ENCODE data around the gene BCL3.

BCL3 gene

GRCh38 chr19:44738603-44739558 lies 9.6 kb upstream of the BCL3 start:
- TF ChIP-seq JUND (IDR thresholded peaks at IDR 0.05; ENCODE audit: low read depth): no peak
- in situ Hi-C loops (cut with HindIII; ENCODE audit: low pct_unique_long_range_greater_than_20kb, low sequenced_read_pairs): no loop called here
- DNase-seq (ENCODE audit: low read depth in 1 of 2, low spot score in 1 of 2): no peak

DNA sequence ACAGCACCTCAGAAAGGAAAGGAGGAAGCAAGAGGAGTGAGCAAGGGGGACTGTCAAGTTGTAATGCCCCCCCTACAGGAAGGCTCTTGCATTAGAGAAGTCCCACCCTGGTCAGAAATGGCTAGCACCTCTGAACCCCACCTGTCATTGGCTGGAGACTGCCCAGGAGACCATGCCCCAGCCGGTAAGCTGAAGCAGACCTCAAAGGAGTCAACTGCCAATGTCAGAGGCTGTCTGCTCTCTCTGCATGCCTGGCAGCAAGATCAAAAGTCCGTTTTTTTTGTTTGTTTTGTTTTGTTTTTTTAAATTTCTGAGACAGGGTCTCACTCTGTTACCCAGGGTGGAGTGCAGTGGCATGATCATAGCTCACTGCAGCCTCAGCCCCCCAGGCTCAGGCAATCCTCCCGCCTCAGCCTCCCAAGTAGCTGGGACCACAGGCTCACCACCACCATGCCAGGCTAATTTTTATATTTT lies 8.1 kb upstream of the BCL3 start:
- TF ChIP-seq JUND (IDR thresholded peaks at IDR 0.05; ENCODE audit: low read depth): no peak
- in situ Hi-C loops (cut with HindIII; ENCODE audit: low pct_unique_long_range_greater_than_20kb, low sequenced_read_pairs): no loop called here
- no peak for DNase-seq (ENCODE audit: low read depth in 1 of 2, low spot score in 1 of 2)

GRCh38 chr19:44741258-44741731 lies 7.2 kb upstream of the BCL3 start:
- no peak; the same call in 1 of the 2 replicates for TF ChIP-seq JUND (IDR thresholded peaks at IDR 0.05; ENCODE audit: low read depth)
- in situ Hi-C loops (cut with HindIII; ENCODE audit: low pct_unique_long_range_greater_than_20kb, low sequenced_read_pairs): no loop called here
- DNase-seq (ENCODE audit: low read depth in 1 of 2, low spot score in 1 of 2): peak in 1 of 2 experiments; percentile 88

- in situ Hi-C loops (cut with HindIII; ENCODE audit: low pct_unique_long_range_greater_than_20kb, low sequenced_read_pairs): no loop called here
- DNase-seq (ENCODE audit: low read depth in 1 of 2, low spot score in 1 of 2): peak in 1 of 2 experiments; percentile 98
- peak; percentile 87 for TF ChIP-seq JUND (IDR thresholded peaks at IDR 0.05; ENCODE audit: low read depth)
Observed at GRCh38 chr19:44741841-44742329, 6.6 kb upstream of the BCL3 start.

GRCh38 chr19:44742330-44743061 lies 6.0 kb upstream of the BCL3 start:
- in situ Hi-C loops (cut with HindIII; ENCODE audit: low pct_unique_long_range_greater_than_20kb, low sequenced_read_pairs): no loop called here
- no peak for TF ChIP-seq JUND (IDR thresholded peaks at IDR 0.05; ENCODE audit: low read depth)
- DNase-seq (ENCODE audit: low read depth in 1 of 2, low spot score in 1 of 2): no peak

DNA sequence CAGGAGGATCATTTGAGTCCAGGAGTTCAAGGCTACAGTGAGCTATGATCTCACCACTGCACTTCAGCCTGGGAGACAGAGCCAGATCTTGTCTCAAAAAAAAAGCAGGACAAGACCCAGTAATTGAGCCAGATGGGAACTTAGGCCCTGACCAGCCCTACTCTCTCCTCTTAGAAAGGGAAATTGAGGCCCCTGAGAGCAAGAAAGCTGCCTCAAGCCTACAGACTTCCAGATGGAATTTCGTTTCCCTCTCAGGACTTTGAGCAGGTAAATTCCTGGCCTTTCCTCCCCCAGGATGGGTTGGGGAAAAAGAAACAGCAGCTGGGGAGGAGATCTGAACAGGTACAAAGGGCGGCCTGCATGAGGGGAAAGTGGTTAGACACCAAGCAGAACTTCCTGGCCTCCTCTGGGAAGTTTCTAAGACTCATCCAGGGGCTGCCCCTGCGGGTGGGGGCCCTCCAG lies 3.6 kb upstream of the BCL3 start:
- no peak for DNase-seq (ENCODE audit: low read depth in 1 of 2, low spot score in 1 of 2)
- TF ChIP-seq JUND (IDR thresholded peaks at IDR 0.05; ENCODE audit: low read depth): no peak
- in situ Hi-C loops (cut with HindIII; ENCODE audit: low pct_unique_long_range_greater_than_20kb, low sequenced_read_pairs): no loop called here

- TF ChIP-seq JUND (IDR thresholded peaks at IDR 0.05; ENCODE audit: low read depth): no peak
- DNase-seq (ENCODE audit: low read depth in 1 of 2, low spot score in 1 of 2): peak in 1 of 2 experiments; percentile 71
- in situ Hi-C loops (cut with HindIII; ENCODE audit: low pct_unique_long_range_greater_than_20kb, low sequenced_read_pairs): no loop called here
Observed at GRCh38 chr19:44745341-44745831, 3.1 kb upstream of the BCL3 start.

- in situ Hi-C loops (cut with HindIII; ENCODE audit: low pct_unique_long_range_greater_than_20kb, low sequenced_read_pairs): no loop called here
- no peak for DNase-seq (ENCODE audit: low read depth in 1 of 2, low spot score in 1 of 2)
- no peak for TF ChIP-seq JUND (IDR thresholded peaks at IDR 0.05; ENCODE audit: low read depth)
Observed at GRCh38 chr19:44745887-44746600, 2.5 kb upstream of the BCL3 start.

DNA sequence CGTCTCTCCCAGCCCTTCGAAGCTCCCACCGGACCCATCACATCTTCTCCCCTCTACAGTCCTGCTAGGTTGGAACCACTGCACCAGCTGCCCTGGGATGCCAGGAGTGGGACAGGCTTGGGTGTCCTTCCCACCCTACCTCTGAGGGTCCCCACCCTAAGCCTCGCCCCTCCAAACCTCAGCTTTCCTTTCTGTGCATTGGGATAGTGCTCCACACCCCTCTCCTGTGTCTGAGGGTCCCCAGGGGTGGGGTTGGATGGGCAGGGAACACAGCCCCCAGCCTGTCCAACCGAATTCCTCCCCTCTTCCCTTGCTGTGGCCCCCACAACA lies 1.9 kb upstream of the BCL3 start:
- no peak for DNase-seq (ENCODE audit: low read depth in 1 of 2, low spot score in 1 of 2)
- TF ChIP-seq JUND (IDR thresholded peaks at IDR 0.05; ENCODE audit: low read depth): no peak
- in situ Hi-C loops (cut with HindIII; ENCODE audit: low pct_unique_long_range_greater_than_20kb, low sequenced_read_pairs): no loop called here

DNA sequence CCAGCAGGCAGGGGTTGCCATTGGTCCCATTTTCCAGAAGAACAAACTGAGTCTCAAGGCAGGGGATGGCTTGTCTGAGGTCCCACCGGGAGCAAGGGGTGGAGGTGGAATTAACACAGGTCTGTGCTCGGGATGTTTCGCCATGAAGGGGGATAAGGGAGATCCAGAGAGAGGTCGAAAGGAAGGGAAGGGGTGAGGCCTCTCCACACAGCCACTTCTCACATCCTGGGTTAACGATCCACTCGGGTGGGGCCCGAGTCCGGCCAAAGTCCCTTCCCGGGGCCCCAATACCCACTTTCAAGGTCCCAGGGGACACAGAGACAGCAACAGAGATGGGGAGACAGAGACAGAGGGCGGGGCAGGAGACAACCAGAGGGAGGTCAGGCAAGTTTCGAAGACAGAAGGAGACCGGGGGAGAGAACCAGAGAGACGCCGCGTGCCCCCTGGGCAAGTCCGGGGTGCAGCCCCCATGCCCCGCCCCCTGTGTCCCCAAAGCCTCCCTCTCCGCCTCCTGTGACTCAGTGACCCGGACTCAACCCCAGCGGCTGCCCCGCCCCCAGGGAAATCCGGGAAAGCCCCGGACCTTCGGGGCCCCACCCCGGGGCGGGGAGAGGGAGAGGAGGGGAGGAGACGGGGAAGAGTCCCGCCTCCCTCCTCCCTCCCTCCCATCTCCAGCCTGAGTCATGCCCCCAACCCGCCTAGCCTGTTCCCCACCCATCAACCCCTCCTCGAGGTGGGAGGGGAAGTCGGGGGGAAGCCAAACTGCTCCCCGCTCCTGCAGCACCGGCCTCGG lies 1.4 kb upstream of the BCL3 start:
- peak; percentile 59 to 97 for DNase-seq (ENCODE audit: low read depth in 1 of 2, low spot score in 1 of 2)
- TF ChIP-seq JUND (IDR thresholded peaks at IDR 0.05; ENCODE audit: low read depth): peak; percentile 67
- in situ Hi-C loops (cut with HindIII; ENCODE audit: low pct_unique_long_range_greater_than_20kb, low sequenced_read_pairs): no loop called here

DNA sequence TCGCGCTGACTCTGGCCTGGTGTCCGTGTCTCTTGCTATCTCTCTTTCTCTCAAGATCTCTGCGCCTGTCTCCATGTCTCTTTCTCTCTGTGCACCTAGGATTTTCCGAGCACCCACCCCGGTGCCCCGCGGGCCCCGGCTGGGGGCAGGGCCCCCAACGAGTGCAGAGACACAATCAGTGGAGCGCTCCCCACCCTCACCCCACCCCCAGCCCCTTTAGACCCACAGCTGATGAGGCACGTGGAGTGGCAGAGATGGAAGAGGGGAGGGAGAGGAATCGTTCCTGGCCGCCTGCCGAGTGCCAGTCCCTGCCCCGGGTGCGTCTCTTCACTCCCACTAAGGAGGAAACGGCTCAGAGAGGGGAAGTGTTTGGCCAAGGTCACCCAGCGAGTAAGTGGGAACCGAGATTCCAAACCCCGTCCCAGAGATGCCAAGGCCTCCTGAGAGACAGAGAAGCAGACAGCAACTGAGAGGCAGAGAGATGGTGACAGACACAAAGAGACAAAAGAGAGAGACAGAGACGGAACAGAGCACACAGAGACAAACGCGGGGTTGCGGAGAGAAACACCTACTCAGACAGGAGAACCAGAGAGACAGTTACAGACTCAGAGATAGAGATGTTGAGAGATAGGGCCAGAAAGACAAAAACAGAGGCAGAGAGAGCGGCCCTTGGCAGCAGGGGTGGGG lies 626 bp upstream of the BCL3 start:
- in situ Hi-C loops (cut with HindIII; ENCODE audit: low pct_unique_long_range_greater_than_20kb, low sequenced_read_pairs): no loop called here
- no peak for TF ChIP-seq JUND (IDR thresholded peaks at IDR 0.05; ENCODE audit: low read depth)
- DNase-seq (ENCODE audit: low read depth in 1 of 2, low spot score in 1 of 2): peak in 1 of 2 experiments; percentile 78

Measured in T47D (cell line).